ENCODE measurements around the gene RNU7-1. TPM values are rescaled to one million over a fixed set of nuclear protein-coding genes. Genes with fewer than 3 reads are reported as not detected.

RNU7-1 gene
- total RNA-seq, 1 experiment from 2014 or later: not detected

- peak; percentile 91 for DNase-seq (ENCODE audit: low read depth)
Observed at GRCh38 chr12:6937481-6938352, 5.9 kb upstream of the RNU7-1 start.

- DNase-seq (ENCODE audit: low read depth): no peak
Observed at GRCh38 chr12:6938353-6939190, 5.0 kb upstream of the RNU7-1 start.

- no peak for DNase-seq (ENCODE audit: low read depth)
Observed at GRCh38 chr12:6939191-6939540, 4.5 kb upstream of the RNU7-1 start.

- DNase-seq (ENCODE audit: low read depth): no peak
Observed at GRCh38 chr12:6941267-6941666, 2.3 kb upstream of the RNU7-1 start.

GRCh38 chr12:6941782-6942181 lies 1.8 kb upstream of the RNU7-1 start:
- no peak for DNase-seq (ENCODE audit: low read depth)

- no peak for DNase-seq (ENCODE audit: low read depth)
Observed at GRCh38 chr12:6942331-6942665, 1.3 kb upstream of the RNU7-1 start.

GRCh38 chr12:6943389-6943721 lies 261 bp upstream of the RNU7-1 start:
- peak; percentile 90 for DNase-seq (ENCODE audit: low read depth)

GRCh38 chr12:6944381-6945186 lies 968 bp downstream of the RNU7-1 start:
- peak; percentile 91 for DNase-seq (ENCODE audit: low read depth)

GRCh38 chr12:6945613-6946012 lies 2.0 kb downstream of the RNU7-1 start:
- no peak for DNase-seq (ENCODE audit: low read depth)

GRCh38 chr12:6946033-6946919 lies 2.7 kb downstream of the RNU7-1 start:
- no peak for DNase-seq (ENCODE audit: low read depth)

- no peak for DNase-seq (ENCODE audit: low read depth)
Observed at GRCh38 chr12:6946920-6947374, 3.3 kb downstream of the RNU7-1 start.

- DNase-seq (ENCODE audit: low read depth): no peak
Observed at GRCh38 chr12:6947615-6948014, 4.0 kb downstream of the RNU7-1 start.

- DNase-seq (ENCODE audit: low read depth): no peak
Observed at GRCh38 chr12:6948873-6949594, 5.4 kb downstream of the RNU7-1 start.

GRCh38 chr12:6950401-6950801 lies 6.8 kb downstream of the RNU7-1 start:
- DNase-seq (ENCODE audit: low read depth): no peak

- DNase-seq (ENCODE audit: low read depth): no peak
Observed at GRCh38 chr12:6950811-6951540, 7.4 kb downstream of the RNU7-1 start, which contains the start of gene PTPN6. Gene PTPN6, plus strand, starts transcription at chr12:6951356. Its CDS starts 157 bp downstream, at chr12:6951513.

- DNase-seq (ENCODE audit: low read depth): no peak
Observed at GRCh38 chr12:6951551-6952120, 8.0 kb downstream of the RNU7-1 start.

GRCh38 chr12:6952121-6952862 lies 8.7 kb downstream of the RNU7-1 start:
- no peak for DNase-seq (ENCODE audit: low read depth)

GRCh38 chr12:6952863-6953441 lies 9.3 kb downstream of the RNU7-1 start:
- no peak for DNase-seq (ENCODE audit: low read depth)

Measured in RPMI7951 (cell line).